Uterus (tissue), 4 donors: ENCODE measurements around the gene HOXB7. TPM values are rescaled to one million over a fixed set of nuclear protein-coding genes. Genes with fewer than 3 reads are reported as not detected.

Experiments used
- DNase-seq, 2 donors: peaks; one replicate each; pipeline ENCODE4 v3.0.0-alpha.2; 2019 to 2020
- H3K27ac ChIP-seq, 2 donors: fragments of 200-600 bp; sonication (generic); 1 replicate in 1 of 2; 2 replicates in 1 of 2; pipeline ENCODE4 v1.5.1; 2016 to 2018
- H3K27me3 ChIP-seq, 2 donors: fragments of 200-600 bp; sonication (generic); one replicate each; pipeline ENCODE4 v1.5.1; 2018 to 2019; ENCODE audit warnings: control low read depth in 1 of 2
- H3K36me3 ChIP-seq, 2 donors: fragments of 200-600 bp; sonication (generic); one replicate each; pipeline ENCODE4 v1.5.1; 2019; ENCODE audit warnings: control low read depth in 1 of 2
- H3K4me1 ChIP-seq, 2 donors: fragments of 200-600 bp; sonication (generic); one replicate each; pipeline ENCODE4 v1.5.1; 2018 to 2019; ENCODE audit warnings: control low read depth in 1 of 2
- H3K4me3 ChIP-seq, 2 donors: fragments of 200-600 bp; sonication (generic); 1 replicate in 1 of 2; 2 replicates in 1 of 2; pipeline ENCODE4 v1.5.1; 2018 to 2019; ENCODE audit warnings: mild to moderate bottlenecking in 1 of 2
- H3K9me3 ChIP-seq, 2 donors: fragments of 200-600 bp; sonication (generic); one replicate each; pipeline ENCODE4 v1.5.1; 2019; ENCODE audit warnings: control low read depth in 1 of 2
- POLR2A ChIP-seq, 2 donors: fragments of 450-650 bp; IDR thresholded peaks; one replicate each; pipeline ENCODE4 v1.6.1; 2016; ENCODE audit warnings: antibody characterized with exemption in 2 of 2, mild to moderate bottlenecking in 1 of 2, moderate library complexity in 1 of 2
- intact Hi-C: fragments of 100-400 bp; cut with DNase I; formaldehyde crosslinking; loops from one replicate; pipeline ENCODE4 v1.15.1; 2023; ENCODE audit warnings: low total_unique reads
- total RNA-seq, 4 donors: library from RNA; depleted of rRNA in 3 of 4; stranded (reverse); fragments of >200 nt in 3 of 4; gene quantifications; one replicate each; pipeline versions ENCODE4 v1.1.0 to v1.2.4, GENCODE V29; 2014 to 2023
- TF ChIP-seq, protein P1 (sequence below), 4 experiments: fragments of 200-600 bp in 2 of 4; fragments of 450-650 bp in 2 of 4; sonication (generic) in 2 of 4; IDR thresholded peaks; one replicate each; pipeline ENCODE4 v1.5.1; 2016 to 2019; ENCODE audit warnings: antibody characterized with exemption in 4 of 4, mild to moderate bottlenecking in 2 of 4, moderate library complexity in 1 of 4
- donor health status: DM: yes; HTN: yes; CAD: no.

HOXB7 gene
- total RNA-seq, 4 donors from 2014 or later = 1.0 to 6.9 (median 3.5) TPM; not detected in 1

DNA sequence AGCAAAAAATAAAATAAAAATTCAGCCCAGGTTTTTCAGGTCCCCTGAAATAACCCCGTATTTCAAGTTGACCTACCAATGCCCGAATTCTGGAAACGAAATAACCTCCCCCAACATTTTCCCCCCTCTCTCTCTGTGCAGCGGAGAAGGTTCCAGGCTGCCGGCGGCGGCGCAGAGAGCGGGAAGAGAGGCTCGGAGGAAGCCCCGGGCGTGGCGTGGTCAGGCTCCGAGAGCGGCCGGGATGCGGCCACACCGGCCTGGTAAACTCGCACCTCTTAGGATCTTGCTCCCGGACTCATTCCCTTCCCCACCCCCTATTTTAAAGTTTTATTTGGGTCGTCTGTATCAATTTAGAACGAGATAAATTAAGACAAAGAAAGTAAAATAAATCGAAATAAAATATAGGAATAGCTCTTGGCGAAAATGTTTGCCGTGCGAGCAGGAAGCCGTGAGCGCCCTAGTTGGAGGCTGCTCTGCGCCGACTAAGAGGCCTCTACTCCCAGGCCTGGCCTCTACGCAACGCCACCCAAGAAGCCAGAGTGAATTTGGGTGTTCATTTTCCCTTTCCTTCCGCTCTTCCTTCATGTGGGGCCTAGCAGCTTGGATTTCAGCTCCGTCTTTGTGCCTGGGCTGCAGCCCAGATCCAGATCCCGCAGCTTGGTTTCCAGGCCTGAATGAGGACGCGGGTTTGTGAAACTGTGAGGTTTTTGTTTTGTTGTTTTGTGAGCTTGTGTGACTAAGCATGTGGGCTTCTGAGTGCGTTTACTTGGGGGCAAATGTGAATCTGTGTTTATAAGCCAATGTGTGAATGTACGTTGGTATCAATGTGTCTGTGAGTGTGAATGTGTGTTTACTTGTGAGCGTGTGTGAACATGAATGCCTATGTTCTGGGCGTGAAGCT lies 4.6 kb downstream of the HOXB7 start:
- DNase-seq = no peak
- no peak overlapping the region for H3K4me3 ChIP-seq
- H3K36me3 ChIP-seq = no peaks in the 10 kb centered on the region
- no peaks in the 10 kb centered on the region for H3K9me3 ChIP-seq
- no peak for TF ChIP-seq POLR2A (IDR thresholded peaks at IDR 0.05)
- TF ChIP-seq, protein P1, sequence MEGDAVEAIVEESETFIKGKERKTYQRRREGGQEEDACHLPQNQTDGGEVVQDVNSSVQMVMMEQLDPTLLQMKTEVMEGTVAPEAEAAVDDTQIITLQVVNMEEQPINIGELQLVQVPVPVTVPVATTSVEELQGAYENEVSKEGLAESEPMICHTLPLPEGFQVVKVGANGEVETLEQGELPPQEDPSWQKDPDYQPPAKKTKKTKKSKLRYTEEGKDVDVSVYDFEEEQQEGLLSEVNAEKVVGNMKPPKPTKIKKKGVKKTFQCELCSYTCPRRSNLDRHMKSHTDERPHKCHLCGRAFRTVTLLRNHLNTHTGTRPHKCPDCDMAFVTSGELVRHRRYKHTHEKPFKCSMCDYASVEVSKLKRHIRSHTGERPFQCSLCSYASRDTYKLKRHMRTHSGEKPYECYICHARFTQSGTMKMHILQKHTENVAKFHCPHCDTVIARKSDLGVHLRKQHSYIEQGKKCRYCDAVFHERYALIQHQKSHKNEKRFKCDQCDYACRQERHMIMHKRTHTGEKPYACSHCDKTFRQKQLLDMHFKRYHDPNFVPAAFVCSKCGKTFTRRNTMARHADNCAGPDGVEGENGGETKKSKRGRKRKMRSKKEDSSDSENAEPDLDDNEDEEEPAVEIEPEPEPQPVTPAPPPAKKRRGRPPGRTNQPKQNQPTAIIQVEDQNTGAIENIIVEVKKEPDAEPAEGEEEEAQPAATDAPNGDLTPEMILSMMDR (IDR thresholded peaks at IDR 0.05) = no peak
- H3K27ac ChIP-seq = no peak overlapping the region
- intact Hi-C loops = no loop called here
- H3K27me3 ChIP-seq = peaks cover 5 to 90% of the 10 kb centered on the region in 2 donors
- peaks cover 0 to 7% of the 10 kb centered on the region in 2 donors for H3K4me1 ChIP-seq

DNA sequence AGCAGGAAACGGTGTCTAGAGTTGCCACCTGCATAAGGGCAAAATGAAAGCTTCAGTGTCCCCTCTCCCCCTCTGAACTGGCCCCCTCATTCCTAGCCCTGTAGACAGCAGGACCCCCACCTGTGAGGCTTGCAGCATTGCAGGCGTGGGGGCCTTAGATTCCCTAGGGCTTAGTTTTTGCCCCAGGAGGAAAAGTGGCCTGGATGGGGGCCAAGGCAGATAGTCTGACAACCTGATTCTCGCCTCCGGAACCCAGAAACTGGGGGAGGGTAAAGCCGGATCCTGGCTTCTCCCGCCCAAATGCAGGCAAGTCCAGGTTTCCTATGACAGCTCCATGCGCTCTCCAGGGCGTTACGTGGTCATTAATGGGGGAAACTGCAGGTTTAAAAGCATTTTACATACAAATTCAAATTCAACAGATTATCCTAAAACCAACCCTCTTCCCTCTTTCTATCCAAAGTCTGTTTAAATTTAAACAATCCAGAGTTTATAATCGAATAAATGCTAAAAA lies 5.4 kb downstream of the HOXB7 start:
- intact Hi-C loops = no loop called here
- no peak for TF ChIP-seq POLR2A (IDR thresholded peaks at IDR 0.05)
- TF ChIP-seq, protein P1 (IDR thresholded peaks at IDR 0.05) = no peak
- H3K4me1 ChIP-seq = peaks cover 0 to 5% of the 10 kb centered on the region in 2 donors
- no peaks in the 10 kb centered on the region for H3K36me3 ChIP-seq
- DNase-seq = no peak
- peaks cover under 1 to 87% of the 10 kb centered on the region in 2 donors for H3K27me3 ChIP-seq
- no peaks in the 10 kb centered on the region for H3K9me3 ChIP-seq
- H3K27ac ChIP-seq = peak overlapping the region; percentile 3 to 65
- H3K4me3 ChIP-seq = no peak overlapping the region

DNA sequence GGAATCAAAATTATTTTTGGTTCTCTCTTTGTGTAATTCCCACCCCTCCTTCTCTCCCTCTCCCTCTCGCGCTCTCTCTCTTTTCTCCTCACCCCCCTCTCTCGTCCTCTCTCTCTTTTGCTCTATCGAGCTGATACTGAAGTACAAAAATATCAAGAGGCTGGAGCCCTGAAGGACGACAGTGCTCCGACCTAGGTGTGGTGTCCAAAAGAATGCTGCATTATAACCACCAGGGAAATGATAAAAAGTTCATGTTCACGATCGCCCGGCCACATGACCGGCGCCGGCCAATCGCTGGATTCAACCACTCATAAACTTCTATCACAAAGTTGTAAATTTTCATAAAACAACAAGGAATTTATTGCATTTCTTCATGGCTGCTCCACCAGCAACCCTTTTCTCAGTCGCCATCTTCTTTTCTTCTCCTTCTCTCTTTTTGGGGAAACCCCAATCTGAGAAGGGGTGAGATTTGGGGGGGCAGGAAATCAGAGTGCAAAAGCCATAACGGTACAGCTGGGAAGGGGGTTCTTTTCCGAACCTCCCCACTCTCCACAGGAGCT lies 6.0 kb downstream of the HOXB7 start, which contains the start of gene HOXB6:
HOXB6 (minus strand) TSS at position 217 of the 560 bp plus-strand sequence. CDS start 6,836 bp downstream, outside the sequence.
- intact Hi-C loops = no loop called here
- H3K27ac ChIP-seq = peak within 1 kb of the TSS; percentile 3 to 65
- TF ChIP-seq, protein P1 (IDR thresholded peaks at IDR 0.05) = no peak
- peak; percentile 37 to 39 for TF ChIP-seq POLR2A (IDR thresholded peaks at IDR 0.05)
- peak within 1 kb of the TSS; percentile 17 to 21 for H3K4me3 ChIP-seq
- DNase-seq = no peak
- no peaks in the 10 kb centered on the region for H3K4me1 ChIP-seq
- H3K9me3 ChIP-seq = no peaks in the 10 kb centered on the region
- H3K36me3 ChIP-seq = no peaks in the 10 kb centered on the region
- peaks cover 0 to 84% of the 10 kb centered on the region in 2 donors for H3K27me3 ChIP-seq

DNA sequence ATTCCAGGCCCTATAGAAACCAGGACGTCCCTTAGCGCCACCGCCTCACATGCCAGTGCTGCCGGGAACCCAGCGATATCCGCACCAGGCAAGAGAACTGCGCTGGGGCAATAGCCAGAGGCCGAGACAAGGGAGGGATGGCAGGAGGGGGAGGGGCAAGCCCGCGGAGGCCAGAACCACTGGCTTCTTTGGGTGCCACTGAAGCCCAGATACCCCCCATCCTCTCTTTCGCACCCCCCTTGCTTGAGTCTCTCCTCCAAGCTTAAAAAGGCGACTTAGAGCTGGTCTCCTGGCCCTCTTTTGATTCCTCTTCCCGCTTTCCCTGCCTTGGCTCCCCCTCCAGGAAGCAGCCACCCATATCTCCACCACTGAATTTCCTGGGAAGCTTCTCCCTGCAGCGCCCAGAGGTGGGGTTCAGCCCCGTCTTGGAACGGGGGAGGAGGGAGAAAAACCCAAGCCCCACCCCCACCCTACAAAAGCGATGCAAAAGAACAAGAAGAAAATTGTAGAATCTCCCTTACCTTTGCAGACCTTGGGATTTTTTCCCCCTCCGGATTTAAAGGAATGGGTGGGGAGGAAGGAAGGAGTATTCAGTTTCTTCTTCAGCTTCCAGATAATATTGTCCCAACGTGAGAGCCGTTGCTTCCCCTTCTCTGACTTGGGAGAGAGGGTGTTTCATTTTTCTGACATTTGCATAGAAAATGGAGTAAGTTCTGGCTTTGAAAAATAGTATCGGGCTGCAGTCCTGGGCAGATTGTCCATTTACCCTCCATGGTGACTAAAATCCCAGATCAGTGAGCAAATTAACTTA lies 6.7 kb downstream of the HOXB7 start:
- H3K27me3 ChIP-seq = peaks cover 0 to 82% of the 10 kb centered on the region in 2 donors
- DNase-seq = no peak
- no peaks in the 10 kb centered on the region for H3K9me3 ChIP-seq
- H3K4me1 ChIP-seq = no peaks in the 10 kb centered on the region
- TF ChIP-seq POLR2A (IDR thresholded peaks at IDR 0.05) = peak in 1 of 2 donors; percentile 3
- TF ChIP-seq, protein P1 (IDR thresholded peaks at IDR 0.05) = no peak
- H3K36me3 ChIP-seq = no peaks in the 10 kb centered on the region
- H3K27ac ChIP-seq = peak overlapping the region; percentile 3 to 65
- intact Hi-C loops = no loop called here
- H3K4me3 ChIP-seq = peak overlapping the region; percentile 17 to 21
